ENCODE data around the gene CFAP69. TPM values are rescaled to one million over a fixed set of nuclear protein-coding genes. Genes with fewer than 3 reads are reported as not detected.
"Not testable (repeated sequence)": the region's sequence is repeated elsewhere in the genome, so short reads cannot be mapped to it uniquely, and the experiment has no call there.

Gene CFAP69
- polyA plus RNA-seq, 10 donors, result 2.2 to 6.4 (median 2.9) TPM

DNA sequence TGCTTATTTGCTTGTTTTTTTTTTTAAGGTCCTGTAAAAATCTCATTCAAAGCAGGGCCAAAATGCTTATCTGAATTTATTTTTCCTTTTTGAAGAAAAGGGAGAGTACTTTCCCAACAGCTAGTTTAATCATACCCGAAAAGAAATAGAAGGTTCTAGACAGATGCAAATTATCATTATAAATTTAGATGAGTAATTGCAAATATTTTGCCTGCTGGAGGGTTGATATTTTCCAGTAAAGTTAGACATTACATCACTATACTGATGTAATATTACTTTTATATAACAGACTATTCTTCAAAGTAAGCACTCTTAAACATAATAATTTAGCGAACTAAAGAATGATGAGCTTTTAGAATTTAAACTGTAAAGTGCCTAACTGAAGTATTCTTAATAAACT lies 14.1 kb upstream of the CFAP69 start:
- DNase-seq, result no peak

GRCh38 chr7:90231304-90231703 lies 13.7 kb upstream of the CFAP69 start:
- DNase-seq, result no peak

- DNase-seq, result peak in 1 of 3 donors; percentile 37
These were observed 12.5 kb upstream of the CFAP69 start for GRCh38 chr7:90232430-90232829.

DNA sequence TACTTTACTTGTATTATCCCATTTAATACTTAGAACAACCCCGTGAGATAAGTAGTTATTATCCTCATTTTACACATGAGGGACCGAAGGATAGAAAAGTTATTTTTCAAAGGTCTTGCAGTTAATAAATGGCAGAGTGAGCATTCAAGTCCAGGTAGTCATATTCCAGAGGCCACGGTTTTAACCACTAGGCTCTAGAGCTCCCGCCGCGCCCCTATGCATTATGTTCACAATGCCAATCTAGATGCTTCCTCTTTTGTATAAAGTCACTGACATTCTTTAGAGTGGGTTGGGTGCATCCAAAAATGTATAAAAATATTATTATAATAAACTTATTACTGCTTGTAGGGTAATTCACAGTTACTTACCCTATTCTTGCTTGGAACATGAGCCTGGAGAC lies 11.4 kb upstream of the CFAP69 start:
- DNase-seq, result no peak

- peak in 2 of 3 donors; percentile 42 to 61 for DNase-seq
These were observed 8.2 kb upstream of the CFAP69 start for GRCh38 chr7:90236721-90237289.

DNA sequence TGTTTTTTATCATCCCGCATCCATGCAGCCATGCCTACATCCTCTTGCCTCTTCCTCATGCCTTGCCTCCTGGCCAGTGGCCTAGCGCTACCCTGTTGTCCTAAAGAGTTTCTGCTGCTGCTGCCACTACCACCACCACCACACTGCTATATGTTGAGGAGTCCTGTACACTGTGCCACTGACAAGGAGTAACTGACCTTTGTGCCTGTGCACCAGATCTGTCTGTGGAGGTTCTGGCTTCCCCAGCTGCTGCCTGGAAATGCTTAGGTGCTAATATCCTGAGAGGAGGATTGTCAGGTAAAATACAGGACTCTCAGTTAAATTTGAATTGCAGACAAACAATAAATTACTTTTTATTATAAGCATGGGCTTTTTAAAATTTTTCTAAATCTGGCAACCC lies 7.0 kb upstream of the CFAP69 start:
- DNase-seq, result no peak

DNA sequence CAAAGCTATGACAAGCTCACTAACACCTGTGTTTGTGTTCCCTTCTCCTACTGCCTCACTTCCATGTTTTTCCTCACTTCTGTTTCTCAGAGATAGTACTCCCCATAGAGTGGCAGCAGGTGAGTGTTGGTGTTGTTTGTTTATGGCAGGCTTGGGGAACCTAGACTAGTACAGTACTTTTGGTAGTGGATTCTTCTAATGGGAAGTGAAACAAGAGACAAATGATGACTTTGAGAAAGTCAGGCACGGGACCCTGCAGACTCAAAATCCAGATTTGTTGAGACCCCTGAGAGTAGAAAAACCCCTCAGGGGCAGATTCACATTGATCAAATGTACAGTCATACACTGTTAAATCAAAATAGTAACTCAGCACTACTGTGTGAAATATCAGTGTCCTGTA lies 6.4 kb upstream of the CFAP69 start:
- no peak for DNase-seq

DNA sequence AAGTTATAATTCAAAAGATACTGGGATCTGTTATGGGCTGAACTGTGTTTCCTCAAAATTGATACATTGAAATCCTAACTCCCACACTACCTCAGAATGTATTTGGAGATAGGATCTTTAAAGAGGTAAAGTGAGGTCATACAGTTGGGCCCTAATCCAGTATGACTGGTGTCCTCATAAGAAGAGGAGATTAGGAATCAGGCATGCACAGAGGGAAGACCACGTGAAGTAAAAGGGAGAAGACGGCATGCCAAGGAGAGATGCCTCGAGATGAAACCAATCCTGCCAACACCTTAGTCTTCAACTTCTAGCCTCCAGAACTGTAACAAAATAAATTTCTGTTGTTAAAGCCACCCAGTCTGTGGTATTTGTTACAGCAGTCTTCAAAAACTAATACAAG lies 5.9 kb upstream of the CFAP69 start:
- no peak for DNase-seq

DNA sequence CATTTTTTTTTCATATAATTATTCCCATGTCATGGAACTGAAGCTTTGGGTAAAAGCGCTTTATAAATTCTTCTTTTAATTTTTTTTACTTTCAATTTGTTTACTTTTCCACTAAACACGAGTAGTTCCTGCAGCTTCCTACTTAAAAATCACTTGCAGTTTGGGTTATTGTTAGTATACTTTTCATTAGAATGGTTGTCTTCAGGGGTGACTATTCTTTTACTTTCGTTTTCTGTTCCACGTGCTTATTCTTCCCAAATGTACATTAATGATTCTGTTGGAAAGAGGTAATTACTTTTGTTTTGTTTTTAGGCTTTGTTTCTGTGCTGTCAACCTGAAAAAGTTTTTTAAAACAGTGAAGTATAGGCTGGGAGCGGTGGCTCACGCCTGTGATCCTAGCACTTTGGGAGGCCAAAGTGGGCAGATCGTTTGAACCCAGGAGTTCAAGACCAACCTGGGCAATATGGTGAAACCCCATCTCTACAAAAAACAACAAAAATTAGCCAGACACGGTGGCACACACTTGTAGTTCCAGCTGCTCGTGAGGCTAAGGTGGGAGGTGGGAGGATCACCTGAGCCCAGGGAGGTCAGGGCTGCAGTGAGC lies 5.2 kb upstream of the CFAP69 start:
- no peak for DNase-seq

GRCh38 chr7:90242369-90243168 lies 2.4 kb upstream of the CFAP69 start:
- DNase-seq, result no peak

DNA sequence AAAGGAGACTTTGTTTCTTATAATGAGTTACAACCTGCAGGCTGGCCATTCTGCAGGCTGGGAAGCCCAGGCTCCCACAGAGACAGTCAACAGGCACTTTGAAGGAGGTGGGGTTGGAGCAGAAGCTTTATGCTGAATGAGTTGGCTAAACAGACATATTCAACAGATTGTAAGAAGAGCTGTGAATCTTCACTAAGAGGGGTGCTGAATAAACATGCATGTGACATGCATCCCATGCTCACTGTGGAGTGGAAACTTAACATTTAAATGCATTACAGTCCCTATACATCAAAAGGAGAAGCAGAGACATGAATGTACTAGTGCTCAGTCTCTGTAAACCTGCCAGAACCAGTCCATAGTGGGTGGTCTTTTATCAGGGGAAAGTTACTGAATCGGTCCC lies 1.4 kb upstream of the CFAP69 start:
- no peak for DNase-seq

DNA sequence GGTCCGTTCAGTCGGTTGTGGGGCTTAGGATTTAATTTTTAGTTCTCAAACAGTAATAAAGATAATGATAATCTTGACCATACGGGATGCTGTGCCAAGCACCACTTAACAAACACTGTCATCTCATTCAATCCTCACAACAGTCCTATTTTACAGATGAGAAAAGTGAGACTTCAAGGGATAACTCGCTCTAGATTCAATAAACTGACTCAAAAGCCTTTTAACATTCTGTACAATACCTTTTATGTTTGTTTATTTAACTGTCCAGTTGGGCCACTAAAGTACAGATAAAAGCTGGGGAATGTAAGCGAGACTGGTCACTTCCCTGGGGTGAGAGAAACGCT lies 437 bp upstream of the CFAP69 start:
- DNase-seq, result no peak

- no peak for DNase-seq
These were observed 1.2 kb downstream of the CFAP69 start for GRCh38 chr7:90246171-90246570.

- DNase-seq, result no peak
These were observed 3.7 kb downstream of the CFAP69 start for GRCh38 chr7:90248706-90249105.

DNA sequence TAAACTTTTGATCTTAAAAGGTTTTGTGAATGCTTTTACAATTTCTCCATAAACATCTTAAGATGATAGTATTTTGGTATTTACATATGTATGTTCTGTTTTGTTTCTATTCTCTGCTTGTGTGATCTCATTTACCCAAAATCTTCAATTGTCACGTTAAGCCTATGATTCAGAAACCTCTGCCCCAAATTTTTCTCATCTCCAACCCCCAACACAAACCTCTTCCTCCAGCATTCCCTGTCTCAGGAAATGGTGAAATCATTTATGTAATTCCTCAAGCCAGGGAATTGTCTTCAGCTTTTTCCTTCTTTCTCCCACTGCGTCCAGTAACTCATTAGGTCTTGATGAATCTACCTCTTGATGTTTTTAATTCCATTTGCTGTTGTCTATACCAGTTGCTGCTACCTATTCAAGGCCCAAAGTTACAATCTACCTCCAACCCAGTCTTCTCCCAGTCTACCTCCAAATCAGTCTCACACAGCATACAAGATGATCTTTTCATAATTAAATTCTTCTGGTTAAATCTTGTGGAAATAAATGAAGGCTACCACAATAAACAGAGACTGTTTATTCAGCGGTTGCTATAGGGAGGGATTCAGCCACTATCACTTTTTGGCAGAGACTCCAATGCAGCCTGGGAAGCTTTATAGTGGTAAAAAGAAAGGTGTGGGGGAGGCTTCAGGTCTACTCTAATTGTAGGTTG lies 5.8 kb downstream of the CFAP69 start:
- DNase-seq, result peak in 2 of 3 donors; percentile 2 to 58

GRCh38 chr7:90251304-90251635 lies 6.3 kb downstream of the CFAP69 start:
- no peak for DNase-seq

DNA sequence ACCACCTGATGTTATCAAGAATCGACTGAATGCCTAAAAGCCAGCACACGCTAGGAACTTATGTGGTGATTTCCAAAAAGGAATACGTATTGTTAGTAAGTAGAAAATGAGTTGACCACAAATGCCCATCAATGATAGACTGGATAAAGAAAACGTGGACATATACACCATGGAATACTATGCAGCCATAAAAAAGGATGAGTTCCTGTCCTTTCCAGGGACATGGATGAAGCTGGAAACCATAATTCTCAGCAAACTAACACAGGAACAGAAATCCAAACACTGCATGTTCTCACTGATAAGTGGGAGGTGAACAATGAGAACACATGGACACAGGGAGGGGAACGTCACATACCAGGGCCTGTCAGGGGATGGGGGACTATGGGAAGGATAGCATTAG lies 11.0 kb downstream of the CFAP69 start:
- not testable (repeated sequence) for DNase-seq

DNA sequence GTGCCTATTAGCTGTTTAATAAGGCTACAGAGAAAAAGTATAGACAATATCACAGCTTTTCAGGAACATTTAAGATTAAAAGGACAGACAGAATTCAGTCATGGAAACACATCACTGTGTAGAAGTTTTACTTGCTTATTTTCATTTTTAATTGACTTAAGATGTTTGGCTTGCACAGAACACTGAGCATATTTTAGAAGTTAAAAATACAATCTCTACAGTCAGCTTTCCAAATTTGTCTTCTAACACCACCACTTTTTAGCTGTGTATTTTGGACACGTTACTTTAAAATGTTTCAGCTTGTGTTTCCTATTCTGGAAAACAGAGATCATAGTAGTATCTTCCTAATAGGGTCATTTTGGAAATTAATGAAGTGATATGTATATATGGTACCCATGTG lies 11.8 kb downstream of the CFAP69 start:
- DNase-seq, result peak in 1 of 3 donors; percentile 2

DNA sequence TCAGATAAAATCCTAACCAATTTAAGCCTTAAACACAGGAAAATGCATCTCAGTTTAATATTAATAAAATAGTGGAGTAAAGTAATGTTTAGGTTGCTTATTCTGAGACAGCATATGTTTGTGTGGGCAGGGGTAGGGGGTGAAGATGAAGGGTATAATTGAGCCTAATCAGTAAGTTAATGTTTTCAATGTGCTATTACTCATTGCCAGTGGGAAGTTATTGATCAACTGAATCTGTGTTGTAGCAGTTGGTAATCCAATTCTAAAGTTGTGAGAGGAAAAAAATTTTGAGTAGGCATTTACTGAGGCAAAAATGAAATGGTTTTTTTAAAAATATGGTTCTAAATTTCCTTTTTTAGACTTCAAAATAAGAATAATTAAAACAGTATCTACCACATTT lies 16.5 kb downstream of the CFAP69 start:
- DNase-seq, result no peak

GRCh38 chr7:90262438-90262837 lies 17.5 kb downstream of the CFAP69 start:
- DNase-seq, result peak; percentile 21 to 42 (median 25)

- peak in 2 of 3 donors; percentile 1 to 39 for DNase-seq
These were observed 21.8 kb downstream of the CFAP69 start for GRCh38 chr7:90266808-90267207.

DNA sequence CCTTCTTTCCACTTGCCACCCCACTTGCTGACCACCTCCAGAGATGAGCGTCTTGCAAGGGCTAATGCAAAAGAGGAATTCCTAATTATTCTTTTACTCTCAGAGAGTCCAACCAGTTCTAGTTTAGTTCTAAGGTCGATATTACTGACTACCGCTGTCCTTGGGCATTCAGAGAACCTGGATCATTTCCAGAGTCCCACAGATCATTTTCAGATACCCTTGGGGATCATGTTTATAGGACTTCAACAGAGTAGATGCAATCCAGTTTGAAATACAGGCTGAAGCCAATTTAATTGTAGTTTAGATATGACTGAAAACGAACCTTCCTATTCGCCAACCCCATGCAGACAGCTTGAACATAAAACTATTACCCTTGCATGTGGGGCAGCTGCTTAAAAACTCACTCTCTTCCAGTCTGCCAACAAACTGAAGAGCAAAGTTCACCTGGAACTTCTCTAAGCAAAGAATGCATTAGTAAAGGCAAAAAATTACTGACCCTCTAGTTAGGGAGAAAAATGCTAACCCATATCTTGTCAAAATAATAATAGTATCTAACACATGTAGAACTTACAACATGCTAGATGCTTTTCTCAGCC lies 22.4 kb downstream of the CFAP69 start:
- no peak for DNase-seq
